Fibroblast of the aortic adventitia (primary cell): ENCODE measurements around the gene HOXB4. TPM values are rescaled to one million over a fixed set of nuclear protein-coding genes. Genes with fewer than 3 reads are reported as not detected.

Source experiments
- DNase-seq: peaks from one replicate; pipeline ENCODE4 v3.0.0-alpha.2; 2010; ENCODE audit warnings: low read depth
- H3K4me3 ChIP-seq: 2 replicates; pipeline ENCODE4 v1.5.1; 2011; ENCODE audit warnings: low read depth, mild to moderate bottlenecking, control low read depth, low read length, moderate library complexity
- total RNA-seq: library from RNA; depleted of rRNA; stranded (reverse); fragments of >200 nt; gene quantifications from 2 replicates; pipeline ENCODE4 v1.2.3, GENCODE V29; 2012; ENCODE audit warnings: low replicate concordance
- TF ChIP-seq, protein P1 (sequence below): IDR thresholded peaks from 2 replicates; pipeline ENCODE4 v1.5.1; 2011; ENCODE audit warnings: mild to moderate bottlenecking, low read length, control low read depth, inconsistent platforms; ENCODE audit not compliant: insufficient read depth

Gene HOXB4
- total RNA-seq, 1 donor = 3.8 TPM

DNA sequence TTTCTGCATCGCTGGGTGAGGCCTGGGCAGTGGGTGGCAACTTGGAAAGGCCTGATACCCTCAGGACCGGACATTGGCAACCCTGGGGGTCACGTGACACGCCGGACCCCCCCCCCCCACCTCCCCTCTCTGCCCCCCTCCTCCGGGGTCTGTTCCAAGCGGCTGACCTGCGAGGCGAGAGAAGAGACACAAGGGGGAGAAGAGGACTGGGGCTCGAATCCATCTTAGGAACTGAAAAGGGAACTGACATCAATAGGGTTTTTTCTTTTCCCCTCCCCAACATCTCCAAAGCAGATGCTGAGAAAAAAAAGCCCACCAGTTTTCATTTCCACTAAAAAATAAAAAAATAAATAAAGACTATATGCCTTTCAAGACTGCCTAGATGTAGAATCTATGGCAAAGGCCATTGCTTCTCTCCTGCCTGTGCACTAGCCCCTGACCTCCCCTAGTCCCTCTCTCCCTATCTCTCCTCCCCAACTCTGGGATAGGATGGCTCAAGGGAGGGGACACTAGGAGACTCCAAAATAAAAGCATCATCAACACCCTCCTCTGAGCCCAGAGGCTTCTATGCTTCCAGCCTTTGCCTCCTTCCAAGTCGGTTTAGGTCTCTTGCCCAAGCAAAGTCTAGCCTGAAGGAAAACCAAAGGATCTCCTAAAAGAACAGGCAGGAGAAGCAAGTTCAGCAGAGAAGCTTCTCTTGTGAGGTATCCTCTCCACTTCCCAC, 25.5 kb downstream of the HOXB4 start:
- H3K4me3 ChIP-seq = peak overlapping the region; percentile 51
- TF ChIP-seq, protein P1, sequence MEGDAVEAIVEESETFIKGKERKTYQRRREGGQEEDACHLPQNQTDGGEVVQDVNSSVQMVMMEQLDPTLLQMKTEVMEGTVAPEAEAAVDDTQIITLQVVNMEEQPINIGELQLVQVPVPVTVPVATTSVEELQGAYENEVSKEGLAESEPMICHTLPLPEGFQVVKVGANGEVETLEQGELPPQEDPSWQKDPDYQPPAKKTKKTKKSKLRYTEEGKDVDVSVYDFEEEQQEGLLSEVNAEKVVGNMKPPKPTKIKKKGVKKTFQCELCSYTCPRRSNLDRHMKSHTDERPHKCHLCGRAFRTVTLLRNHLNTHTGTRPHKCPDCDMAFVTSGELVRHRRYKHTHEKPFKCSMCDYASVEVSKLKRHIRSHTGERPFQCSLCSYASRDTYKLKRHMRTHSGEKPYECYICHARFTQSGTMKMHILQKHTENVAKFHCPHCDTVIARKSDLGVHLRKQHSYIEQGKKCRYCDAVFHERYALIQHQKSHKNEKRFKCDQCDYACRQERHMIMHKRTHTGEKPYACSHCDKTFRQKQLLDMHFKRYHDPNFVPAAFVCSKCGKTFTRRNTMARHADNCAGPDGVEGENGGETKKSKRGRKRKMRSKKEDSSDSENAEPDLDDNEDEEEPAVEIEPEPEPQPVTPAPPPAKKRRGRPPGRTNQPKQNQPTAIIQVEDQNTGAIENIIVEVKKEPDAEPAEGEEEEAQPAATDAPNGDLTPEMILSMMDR = no peak
- peak; percentile 70 for DNase-seq

DNA sequence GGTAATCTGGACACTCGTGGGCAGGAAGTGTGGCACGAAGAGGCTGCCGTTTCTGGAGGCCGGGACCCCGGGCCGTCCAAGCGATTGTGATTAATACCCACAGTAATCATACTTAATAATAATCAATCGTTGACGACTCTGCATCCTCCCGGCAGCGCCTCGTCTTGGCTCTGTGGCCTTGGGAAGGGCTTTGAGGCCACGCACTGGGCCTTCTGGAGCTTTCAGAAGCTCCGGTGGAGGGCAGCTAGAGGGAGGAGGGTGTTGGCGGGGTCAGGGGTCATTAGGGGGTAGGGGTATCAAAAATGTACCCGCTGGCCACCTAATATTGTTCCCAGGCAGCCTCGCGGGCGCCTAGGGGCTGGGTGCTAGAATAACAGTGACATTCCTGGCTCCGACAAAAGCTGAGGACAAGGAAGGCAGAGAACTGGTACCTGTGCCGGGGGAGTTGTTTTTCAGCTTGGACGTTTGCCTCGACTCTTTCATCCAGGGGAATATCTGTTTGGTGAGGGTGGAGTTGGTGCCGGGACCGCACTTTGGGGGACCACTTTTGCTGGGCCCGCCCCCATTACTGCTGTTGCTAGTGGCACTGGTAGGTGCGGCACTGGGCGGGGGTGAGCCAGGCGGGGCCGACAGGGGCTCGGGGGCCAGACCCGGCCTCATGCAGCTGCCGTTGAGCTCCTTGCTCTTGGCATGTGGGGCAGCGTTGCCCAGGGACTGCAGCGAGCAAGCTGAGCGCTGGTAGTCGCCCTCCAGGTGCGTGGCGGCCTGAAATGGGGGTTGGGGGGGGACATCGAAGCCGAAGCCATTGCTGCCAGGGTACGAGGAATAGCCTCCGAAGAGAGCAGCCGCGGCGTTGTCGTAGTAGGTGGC, 26.3 kb downstream of the HOXB4 start:
- TF ChIP-seq, protein P1 = no peak
- H3K4me3 ChIP-seq = peak overlapping the region; percentile 17
- no peak for DNase-seq

DNA sequence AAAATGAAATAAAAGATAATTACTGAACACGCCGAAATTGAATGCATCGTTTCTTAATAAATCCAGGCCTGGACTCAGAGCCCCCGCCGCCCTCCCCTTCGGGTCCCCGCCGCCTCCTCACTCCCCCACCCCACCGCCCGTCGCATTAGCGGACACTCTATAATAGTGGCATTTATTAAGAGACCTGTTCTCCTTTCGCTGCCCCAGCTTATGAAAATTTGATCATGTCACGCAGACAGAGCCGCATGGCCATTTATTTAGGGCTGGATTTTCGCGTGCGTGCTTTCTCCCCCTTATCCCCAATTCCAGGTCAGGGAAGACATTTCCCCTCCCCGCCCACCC, 27.0 kb downstream of the HOXB4 start:
- TF ChIP-seq, protein P1 = no peak
- H3K4me3 ChIP-seq = no peak overlapping the region
- no peak for DNase-seq

DNA sequence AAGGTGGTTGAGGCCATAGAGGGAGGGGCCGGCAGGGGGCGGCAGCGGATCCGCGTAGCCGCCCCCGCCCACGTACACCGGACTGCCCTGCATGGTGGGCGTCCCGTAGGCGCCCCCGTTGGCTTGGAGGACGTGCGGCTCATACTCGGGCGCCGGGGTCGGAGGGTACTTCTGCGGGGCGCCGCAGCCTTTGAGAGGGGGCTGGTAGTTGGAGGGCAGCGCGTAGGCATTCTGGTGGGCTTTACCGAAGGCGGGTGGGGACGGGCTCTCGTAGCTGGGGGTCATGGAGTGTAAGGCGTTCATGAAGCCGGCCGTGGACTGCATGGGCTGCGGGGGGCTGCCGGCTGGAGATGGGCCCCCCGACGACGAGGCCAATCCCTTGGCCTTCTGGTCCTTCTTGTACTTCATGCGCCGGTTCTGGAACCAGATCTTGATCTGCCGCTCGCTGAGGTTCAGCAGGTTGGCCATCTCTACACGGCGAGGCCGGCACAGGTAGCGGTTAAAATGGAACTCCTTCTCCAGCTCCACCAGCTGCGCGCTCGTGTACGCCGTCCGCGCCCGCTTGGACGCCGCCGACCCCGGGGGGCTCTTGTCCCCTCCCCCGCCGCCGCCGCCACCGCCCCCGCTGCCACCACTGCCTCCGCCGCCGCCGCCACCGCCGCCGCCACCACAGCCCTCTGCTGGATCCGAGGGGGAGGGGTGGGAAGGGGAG, 27.5 kb downstream of the HOXB4 start:
- TF ChIP-seq, protein P1 = peak; percentile 12
- no peak overlapping the region for H3K4me3 ChIP-seq
- DNase-seq = no peak

DNA sequence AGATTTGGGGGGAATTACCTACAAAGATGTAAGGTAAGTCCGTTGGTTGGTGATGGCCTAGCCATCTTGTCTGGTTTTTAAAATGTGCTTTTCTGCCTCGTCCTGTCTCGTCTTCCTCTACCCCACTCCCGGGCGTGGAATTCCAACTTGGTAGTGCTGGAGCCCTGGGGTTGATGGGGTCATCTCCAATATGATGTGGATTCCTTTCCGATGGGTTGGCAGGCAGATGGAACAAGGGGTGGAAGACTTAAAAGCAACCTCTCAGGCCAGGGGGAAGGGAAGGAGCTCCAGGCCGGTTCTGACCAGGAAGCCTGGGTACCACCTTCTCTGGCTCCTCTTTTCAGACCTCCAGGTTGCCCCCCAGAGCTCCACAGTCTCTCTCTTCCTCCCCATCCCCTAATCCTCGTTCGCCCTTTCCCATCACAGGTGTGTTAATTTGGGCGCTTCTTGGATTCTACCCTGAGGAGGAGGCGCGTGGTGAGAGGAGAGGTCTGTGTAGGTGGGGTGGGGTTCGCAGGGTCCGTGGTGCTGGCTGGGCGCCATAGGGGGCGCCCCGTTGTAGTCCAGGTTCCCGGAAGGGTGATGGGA, 28.1 kb downstream of the HOXB4 start:
- H3K4me3 ChIP-seq = no peak overlapping the region
- no peak for DNase-seq

DNA sequence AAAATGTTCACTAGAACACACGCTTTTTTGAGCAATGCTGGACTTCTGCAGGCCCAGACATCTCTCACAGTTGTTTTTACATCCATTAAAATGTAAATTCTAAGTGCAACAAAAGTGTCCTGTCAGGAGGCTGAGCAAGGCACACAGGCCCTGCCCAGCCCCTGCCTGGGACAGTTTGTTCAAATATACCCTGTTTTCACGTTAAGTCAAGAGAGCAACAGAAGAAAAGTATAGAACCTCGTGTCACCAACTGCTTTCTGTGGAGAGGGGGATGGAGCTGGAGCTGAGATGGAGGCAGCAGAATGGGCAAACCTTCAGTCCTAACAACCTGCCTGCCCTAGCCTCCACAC, 28.9 kb downstream of the HOXB4 start:
- TF ChIP-seq, protein P1 = no peak
- DNase-seq = no peak
- no peak overlapping the region for H3K4me3 ChIP-seq

More for the DNA sequence above, 28.1 kb downstream of the HOXB4 start:
- TF ChIP-seq, protein P1 = no peak
